HepG2 (cell line): ENCODE measurements around the gene TMEM252. TPM values are rescaled to one million over a fixed set of nuclear protein-coding genes. Genes with fewer than 3 reads are reported as not detected.

Experiments
- ARID5B ChIP-seq: IDR thresholded peaks from 2 replicates; pipeline ENCODE4 v1.4.0; 2020; ENCODE audit warnings: mild to moderate bottlenecking, missing genetic modification reagents
- CBX5 ChIP-seq: sonication (generic); formaldehyde crosslinking; IDR thresholded peaks from 2 replicates; pipeline ENCODE4 v1.4.0; 2020; ENCODE audit warnings: missing genetic modification reagents, borderline replicate concordance
- CENPT ChIP-seq: sonication (generic); formaldehyde crosslinking; IDR thresholded peaks from 2 replicates; pipeline ENCODE4 v1.8.0; 2022; ENCODE audit warnings: low read depth, mild to moderate bottlenecking, moderate library complexity, missing genetic modification reagents
- DRAP1 ChIP-seq: IDR thresholded peaks from 2 replicates; pipeline ENCODE4 v1.6.1; 2016; ENCODE audit warnings: missing genetic modification reagents, missing compliant biosample characterization
- EP300 ChIP-seq, 3 experiments: sonication (generic) in 1 of 3; formaldehyde crosslinking in 1 of 3; IDR thresholded peaks; 2 replicates each; pipeline versions ENCODE4 v1.5.1 to v1.6.1; 2011 to 2020; ENCODE audit warnings: low read depth in 2 of 3, low read length in 2 of 3, borderline replicate concordance in 1 of 3, improper control_type of control experiment in 1 of 3, mild to moderate bottlenecking in 1 of 3, missing genetic modification reagents in 1 of 3, moderate library complexity in 1 of 3
- FOXP4 ChIP-seq: sonication (generic); formaldehyde crosslinking; IDR thresholded peaks from 2 replicates; pipeline ENCODE4 v1.4.0; 2020; ENCODE audit warnings: missing genetic modification reagents
- GATAD2A ChIP-seq: IDR thresholded peaks from 2 replicates; pipeline ENCODE4 v1.6.1; 2016
- GFI1 ChIP-seq: sonication (generic); formaldehyde crosslinking; IDR thresholded peaks from 2 replicates; pipeline ENCODE4 v1.5.0; 2020; ENCODE audit warnings: missing genetic modification reagents, mild to moderate bottlenecking, borderline replicate concordance
- LRRFIP1 ChIP-seq: sonication (generic); formaldehyde crosslinking; conservative IDR thresholded peaks from 2 replicates; pipeline ENCODE4 v1.4.0; 2020; ENCODE audit warnings: missing genetic modification reagents
- PAWR ChIP-seq: sonication (generic); formaldehyde crosslinking; IDR thresholded peaks from 2 replicates; pipeline ENCODE4 v1.4.0; 2020; ENCODE audit warnings: missing genetic modification reagents, mild to moderate bottlenecking, borderline replicate concordance
- TBX2 ChIP-seq: sonication (generic); formaldehyde crosslinking; IDR thresholded peaks from 2 replicates; pipeline ENCODE4 v1.5.0; 2020; ENCODE audit warnings: missing genetic modification reagents, mild to moderate bottlenecking, borderline replicate concordance
- TFE3 ChIP-seq: IDR thresholded peaks from 2 replicates; pipeline ENCODE4 v1.6.1; 2016
- UBTF ChIP-seq: sonication (generic); formaldehyde crosslinking; IDR thresholded peaks from 2 replicates; pipeline ENCODE4 v1.4.0; 2020; ENCODE audit warnings: mild to moderate bottlenecking, missing genetic modification reagents
- ZNF354B ChIP-seq: sonication (generic); formaldehyde crosslinking; IDR thresholded peaks from 2 replicates; pipeline ENCODE4 v1.8.0; 2022; ENCODE audit warnings: mild to moderate bottlenecking, missing genetic modification reagents
- ZNF780A ChIP-seq: sonication (generic); formaldehyde crosslinking; IDR thresholded peaks from 2 replicates; pipeline ENCODE4 v1.8.0; 2022; ENCODE audit warnings: mild to moderate bottlenecking, missing genetic modification reagents, moderate library complexity
- ZZZ3 ChIP-seq: sonication (generic); formaldehyde crosslinking; IDR thresholded peaks from 2 replicates; pipeline ENCODE4 v1.4.0; 2020; ENCODE audit warnings: missing genetic modification reagents, mild to moderate bottlenecking, borderline replicate concordance
- polyA plus RNA-seq, 8 experiments: library from polyadenylated mRNA; depleted of rRNA in 3 of 8; stranded (reverse) in 7 of 8; unstranded in 1 of 8; fragments of >200 nt; fragmentation: Illumina TruSeq in 4 of 8; extraction: Trizol in 4 of 8; gene quantifications; 2 replicates each; pipeline versions ENCODE4 v1.2.1 to v1.2.3, GENCODE V29; 2011 to 2016; ENCODE audit warnings: low read depth in 4 of 8, missing spikeins in 1 of 8, mixed read lengths in 1 of 8; ENCODE audit not compliant: insufficient read depth in 1 of 8
- total RNA-seq, 5 experiments: library from RNA; depleted of rRNA; stranded (reverse); fragments of >200 nt; fragmentation: Illumina TruSeq; extraction: Trizol; gene quantifications; 2 replicates each; pipeline ENCODE4 v1.2.3, GENCODE V29; 2016; ENCODE audit warnings: low read depth in 1 of 5

The TMEM252 gene
- total and polyA plus RNA-seq, 2 of the 13 experiments (the other 11 are each of a cell fraction or from before 2014, with no cell fraction given): not detected

- TF ChIP-seq EP300 (IDR thresholded peaks at IDR 0.05; ENCODE audit: low read depth in 2 of 2, low read length in 2 of 2): peak; percentile 41 to 83; a peak in 2 of 4 replicates
- no peak for TF ChIP-seq EP300 (CRISPR knock-in tag; IDR thresholded peaks at IDR 0.05; ENCODE audit: borderline replicate concordance)
- no peak for TF ChIP-seq PAWR (CRISPR knock-in tag)
- no peak for TF ChIP-seq TBX2 (CRISPR knock-in tag)
- TF ChIP-seq TFE3 (CRISPR knock-in tag): 0 out of 2 replicates have a peak, but pooled peaks have one; percentile 26
- TF ChIP-seq CENPT (CRISPR knock-in tag): no peak
- TF ChIP-seq GFI1 (CRISPR knock-in tag): no peak
- TF ChIP-seq ARID5B (CRISPR knock-in tag): peak; percentile 66
- TF ChIP-seq UBTF (CRISPR knock-in tag): 0 out of 2 replicates have a peak, but pooled peaks have one; percentile 23
- no peak for TF ChIP-seq ZZZ3 (CRISPR knock-in tag)
- no peak for TF ChIP-seq ZNF780A (CRISPR knock-in tag)
- 0 out of 2 replicates have a peak, but pooled peaks have one; percentile 17 for TF ChIP-seq FOXP4 (CRISPR knock-in tag)
- TF ChIP-seq CBX5: 0 out of 2 replicates have a peak, but pooled peaks have one; percentile 60
- no peak for TF ChIP-seq LRRFIP1 (CRISPR knock-in tag)
- no peak for TF ChIP-seq ZNF354B (CRISPR knock-in tag)
- TF ChIP-seq GATAD2A: 0 out of 2 replicates have a peak, but pooled peaks have one; percentile 23
- no peak for TF ChIP-seq DRAP1
These were observed 10.1 kb downstream of the TMEM252 start (continued) for GRCh38 chr9:68530618-68531017.
